Activated naive CD8-positive, alpha-beta T cell treated with anti-CD3 and anti-CD28 coated beads for 36 hours (primary cell): ENCODE results near the gene ADIPOR1. TPM values are rescaled to one million over a fixed set of nuclear protein-coding genes. Genes with fewer than 3 reads are reported as not detected.
"Not testable (repeated sequence)": the region's sequence is repeated elsewhere in the genome, so short reads cannot be mapped to it uniquely, and the experiment has no call there.

Experiments
- DNase-seq: peaks from one replicate; pipeline ENCODE4 v3.0.0; 2021
- H3K27ac Mint-ChIP-seq: one replicate; pipeline ENCODE4 v1.8.0; 2022; ENCODE audit warnings: mild to moderate bottlenecking, moderate library complexity, mixed read lengths
- H3K27me3 Mint-ChIP-seq: one replicate; pipeline ENCODE4 v1.8.0; 2022; ENCODE audit warnings: mild to moderate bottlenecking, mixed read lengths
- H3K36me3 Mint-ChIP-seq: one replicate; pipeline ENCODE4 v1.8.0; 2021; ENCODE audit warnings: mild to moderate bottlenecking, mixed read lengths
- H3K4me1 Mint-ChIP-seq: one replicate; pipeline ENCODE4 v1.8.0; 2021; ENCODE audit warnings: mixed read lengths
- H3K4me3 Mint-ChIP-seq: one replicate; pipeline ENCODE4 v1.8.0; 2022; ENCODE audit warnings: mild to moderate bottlenecking, moderate library complexity, mixed read lengths
- H3K9me3 Mint-ChIP-seq: one replicate; pipeline ENCODE4 v1.8.0; 2022; ENCODE audit warnings: mixed read lengths
- total RNA-seq, 2 experiments: library from RNA; stranded (reverse); gene quantifications; one replicate each; pipeline ENCODE4 v1.2.3, GENCODE V29; 2021

Gene ADIPOR1
- total RNA-seq = 10 to 100 TPM; 77.3 to 82.1 TPM

GRCh38 chr1:202957733-202958543, at the start of gene ADIPOR1:
Gene ADIPOR1, minus strand, starts transcription at chr1:202958312. Its CDS starts 7,242 bp downstream, at chr1:202951070.
- H3K9me3 Mint-ChIP-seq = no peaks in the 10 kb centered on the region
- H3K4me1 Mint-ChIP-seq = peaks cover 34% of the 10 kb centered on the region
- H3K4me3 Mint-ChIP-seq = peak within 1 kb of the TSS; percentile 85
- peak; percentile 96 for DNase-seq
- peak within 1 kb of the TSS; percentile 74 for H3K27ac Mint-ChIP-seq
- no peaks in the 10 kb centered on the region for H3K27me3 Mint-ChIP-seq
- H3K36me3 Mint-ChIP-seq = peaks cover 2% of the 10 kb centered on the region

GRCh38 chr1:203006948-203007871, 49.1 kb upstream of the ADIPOR1 start, which contains the start of gene TMEM183A:
Gene TMEM183A, plus strand, starts transcription at chr1:203007374. Its CDS starts 92 bp downstream, at chr1:203007466.
- DNase-seq = peak; percentile 95
- H3K36me3 Mint-ChIP-seq = peaks cover 23% of the 10 kb centered on the region
- peak within 1 kb of the TSS; percentile 99 for H3K27ac Mint-ChIP-seq
- H3K4me1 Mint-ChIP-seq = peaks cover 25% of the 10 kb centered on the region
- no peaks in the 10 kb centered on the region for H3K27me3 Mint-ChIP-seq
- peaks cover 2% of the 10 kb centered on the region for H3K9me3 Mint-ChIP-seq
- peak within 1 kb of the TSS; percentile 83 for H3K4me3 Mint-ChIP-seq

GRCh38 chr1:203005395-203006142, 47.5 kb upstream of the ADIPOR1 start:
- H3K9me3 Mint-ChIP-seq, H3K27me3 Mint-ChIP-seq, DNase-seq: not testable (repeated sequence)
- Mint-ChIP-seq H3K4me3 (peak overlapping the region; percentile 83), H3K27ac (peak overlapping the region; percentile 99), H3K36me3 (peaks cover 13% of the 10 kb centered on the region), H3K4me1 (peaks cover 20% of the 10 kb centered on the region)

GRCh38 chr1:203002951-203003350, 44.8 kb upstream of the ADIPOR1 start:
- H3K27me3 Mint-ChIP-seq = peaks cover 4% of the 10 kb centered on the region
- H3K4me1 Mint-ChIP-seq = peaks cover 18% of the 10 kb centered on the region
- H3K4me3 Mint-ChIP-seq = no peak overlapping the region
- H3K36me3 Mint-ChIP-seq = peaks cover 5% of the 10 kb centered on the region
- DNase-seq = no peak
- no peak overlapping the region for H3K27ac Mint-ChIP-seq
- peaks cover 2% of the 10 kb centered on the region for H3K9me3 Mint-ChIP-seq

GRCh38 chr1:203001986-203002385, 43.9 kb upstream of the ADIPOR1 start:
- peaks cover 5% of the 10 kb centered on the region for H3K36me3 Mint-ChIP-seq

GRCh38 chr1:203000217-203000944, 42.3 kb upstream of the ADIPOR1 start:
- no peaks in the 10 kb centered on the region for H3K9me3 Mint-ChIP-seq

More at GRCh38 chr1:203001986-203002385, 43.9 kb upstream of the ADIPOR1 start:
- Mint-ChIP-seq H3K27me3 (peaks cover 12% of the 10 kb centered on the region), H3K27ac (no peak overlapping the region), H3K4me3 (no peak overlapping the region), H3K4me1 (peaks cover 17% of the 10 kb centered on the region), H3K9me3 (peaks cover 2% of the 10 kb centered on the region)
- DNase-seq = no peak

GRCh38 chr1:202998836-202999750, 41.0 kb upstream of the ADIPOR1 start:
- H3K9me3 Mint-ChIP-seq = no peaks in the 10 kb centered on the region
- H3K4me3 Mint-ChIP-seq = peak overlapping the region; percentile 44
- no peaks in the 10 kb centered on the region for H3K36me3 Mint-ChIP-seq
- H3K4me1 Mint-ChIP-seq = peaks cover 5% of the 10 kb centered on the region
- H3K27me3 Mint-ChIP-seq = peaks cover 33% of the 10 kb centered on the region
- no peak overlapping the region for H3K27ac Mint-ChIP-seq
- DNase-seq = peak; percentile 41

More at GRCh38 chr1:203000217-203000944, 42.3 kb upstream of the ADIPOR1 start:
- H3K36me3 Mint-ChIP-seq = no peaks in the 10 kb centered on the region
- peaks cover 22% of the 10 kb centered on the region for H3K27me3 Mint-ChIP-seq
- H3K4me1 Mint-ChIP-seq = peaks cover 5% of the 10 kb centered on the region
- DNase-seq = no peak
- H3K27ac Mint-ChIP-seq = no peak overlapping the region
- H3K4me3 Mint-ChIP-seq = no peak overlapping the region

- Mint-ChIP-seq H3K27ac (no peak overlapping the region), H3K4me1 (peaks cover 4% of the 10 kb centered on the region), H3K9me3 (no peaks in the 10 kb centered on the region), H3K36me3 (no peaks in the 10 kb centered on the region), H3K27me3 (peaks cover 41% of the 10 kb centered on the region), H3K4me3 (no peak overlapping the region)
- no peak for DNase-seq
Observed at GRCh38 chr1:202994756-202995155, 36.6 kb upstream of the ADIPOR1 start.

- Mint-ChIP-seq H3K9me3 (no peaks in the 10 kb centered on the region), H3K27me3 (peaks cover 26% of the 10 kb centered on the region), H3K4me1 (no peaks in the 10 kb centered on the region), H3K36me3 (no peaks in the 10 kb centered on the region), H3K27ac (no peak overlapping the region), H3K4me3 (no peak overlapping the region)
- no peak for DNase-seq
Observed at GRCh38 chr1:202991112-202991511, 33.0 kb upstream of the ADIPOR1 start.

- DNase-seq = no peak
- peaks cover 17% of the 10 kb centered on the region for H3K27me3 Mint-ChIP-seq
- H3K36me3 Mint-ChIP-seq = no peaks in the 10 kb centered on the region
- H3K4me1 Mint-ChIP-seq = no peaks in the 10 kb centered on the region
- no peaks in the 10 kb centered on the region for H3K9me3 Mint-ChIP-seq
- H3K27ac Mint-ChIP-seq = no peak overlapping the region
- no peak overlapping the region for H3K4me3 Mint-ChIP-seq
Observed at GRCh38 chr1:202989879-202990278, 31.8 kb upstream of the ADIPOR1 start.

- H3K9me3 Mint-ChIP-seq = no peaks in the 10 kb centered on the region
- H3K27me3 Mint-ChIP-seq = peaks cover 11% of the 10 kb centered on the region
- no peak overlapping the region for H3K27ac Mint-ChIP-seq
- H3K36me3 Mint-ChIP-seq = no peaks in the 10 kb centered on the region
- H3K4me1 Mint-ChIP-seq = no peaks in the 10 kb centered on the region
- H3K4me3 Mint-ChIP-seq = no peak overlapping the region
- no peak for DNase-seq
Observed at GRCh38 chr1:202987922-202988583, 29.9 kb upstream of the ADIPOR1 start.

GRCh38 chr1:202987255-202987654, 29.1 kb upstream of the ADIPOR1 start:
- DNase-seq = no peak
- peaks cover 11% of the 10 kb centered on the region for H3K27me3 Mint-ChIP-seq
- H3K4me3 Mint-ChIP-seq = no peak overlapping the region
- no peaks in the 10 kb centered on the region for H3K4me1 Mint-ChIP-seq
- H3K9me3 Mint-ChIP-seq = no peaks in the 10 kb centered on the region
- no peak overlapping the region for H3K27ac Mint-ChIP-seq
- no peaks in the 10 kb centered on the region for H3K36me3 Mint-ChIP-seq

- H3K27me3 Mint-ChIP-seq, H3K9me3 Mint-ChIP-seq, H3K4me1 Mint-ChIP-seq, H3K27ac Mint-ChIP-seq, DNase-seq, H3K36me3 Mint-ChIP-seq, H3K4me3 Mint-ChIP-seq: not testable (repeated sequence)
Observed at GRCh38 chr1:202986120-202986519, 28.0 kb upstream of the ADIPOR1 start.
